Ovary (tissue), 9 donors: Measurements from ENCODE around the gene DACT3. TPM values are rescaled to one million over a fixed set of nuclear protein-coding genes. Genes with fewer than 3 reads are reported as not detected.

Source experiments
- DNase-seq, 5 donors: peaks; one replicate each; pipeline ENCODE4 v3.0.0-alpha.2; 2019 to 2020
- H3K27ac ChIP-seq, 2 donors: fragments of 200-600 bp; one replicate each; pipeline versions ENCODE4 v1.5.1 to v1.8.0; 2019 to 2022
- H3K27me3 ChIP-seq: fragments of 200-600 bp; one replicate; pipeline ENCODE4 v1.8.0; 2022
- H3K36me3 ChIP-seq: fragments of 200-600 bp; sonication (generic); one replicate; pipeline ENCODE4 v1.5.1; 2019
- H3K4me1 ChIP-seq: one replicate; pipeline ENCODE4 v1.8.1; 2013; ENCODE audit warnings: mild to moderate bottlenecking, moderate library complexity; ENCODE audit not compliant: insufficient read depth
- H3K4me3 ChIP-seq: fragments of 200-600 bp; sonication (generic); one replicate; pipeline ENCODE4 v1.5.1; 2017
- H3K9me3 ChIP-seq, 2 donors: fragments of 200-600 bp in 1 of 2; sonication (generic) in 1 of 2; one replicate each; pipeline versions ENCODE4 v1.5.1 to v1.8.1; 2013 to 2019; ENCODE audit warnings: mild to moderate bottlenecking in 1 of 2, moderate library complexity in 1 of 2
- EP300 ChIP-seq: sonication (generic); formaldehyde crosslinking; IDR thresholded peaks from one replicate; pipeline ENCODE4 v1.6.1; 2017; ENCODE audit warnings: antibody characterized with exemption
- POLR2A ChIP-seq: fragments of 450-650 bp; IDR thresholded peaks from one replicate; pipeline ENCODE4 v1.6.1; 2017; ENCODE audit warnings: antibody characterized with exemption, mild to moderate bottlenecking, moderate library complexity
- WGBS, 3 donors: extraction: QIAGEN DNeasy Blood & Tissue Kit in 1 of 3; methylation state at CpG; one replicate each; pipeline versions ENCODE4 v1.1.5 to v1.1.7; 2013 to 2017; 5-methylcytosine and 5-hydroxymethylcytosine counted together
- intact Hi-C, 4 donors: fragments of 100-400 bp; cut with DNase I; formaldehyde crosslinking; loops; one replicate each; pipeline versions ENCODE4 v1.11.0 to v1.15.1; 2022 to 2023
- microRNA counts: library from miRNA; unstranded; fragments of <30 nt; microRNA quantifications from one replicate; lab custom pipeline; 2016
- microRNA-seq, 3 donors: library from miRNA; unstranded; fragments of <30 nt; microRNA quantifications; one replicate each; pipeline versions ENCODE4 to v1.2.0, GENCODE V29; 2019 to 2020
- polyA plus RNA-seq, 2 donors: library from polyadenylated mRNA; stranded (reverse); fragments of 200-250 nt in 1 of 2; fragments of 350-450 nt in 1 of 2; fragmentation: Illumina TruSeq in 1 of 2; extraction: RNeasy Lipid Tissue Mini Kit (QIAGEN cat#74804) in 1 of 2; gene quantifications; one replicate each; pipeline ENCODE4 v1.2.3, GENCODE V29; 2013 to 2014
- small RNA-seq: library from RNA; depleted of rRNA; stranded (forward); fragments of <200 nt; gene quantifications from one replicate; pipeline ENCODE3, GENCODE V24; 2016
- total RNA-seq, 7 donors: library from RNA; depleted of rRNA in 2 of 7; stranded (reverse); fragments of >200 nt in 2 of 7; fragmentation: NEBNext Ultra II Directional in 3 of 7; extraction: Animal tissue kit (Norgen Biotek cat#: 25700) in 3 of 7; gene quantifications; one replicate each; pipeline versions ENCODE4 v1.1.0 to v1.2.4, GENCODE V29; 2016 to 2023
- TF ChIP-seq, protein P1 (sequence below), 3 donors: fragments of 450-650 bp in 2 of 3; fragments of 200-600 bp in 1 of 3; IDR thresholded peaks; one replicate each; pipeline versions ENCODE4 v1.5.1 to v1.8.0; 2016 to 2022; ENCODE audit warnings: antibody characterized with exemption in 3 of 3, mild to moderate bottlenecking in 1 of 3
- donor health status: DM: no; HTN: no; CAD: no; lungs with moderate emphysema.
- donor health status: DM: no; HTN: no; CAD: no.
- donor health status: Bipolar disorder and iron deficiency.
- donor health status: DM: yes; HTN: yes; CAD: no.
- donor health status: DM: no; HTN: no; CAD: no.
- donor health status: DM: yes; HTN: yes; CAD: no.

Gene DACT3
- total and polyA plus RNA-seq, 9 donors, result 7.6 to 56.5 (median 20.8) TPM

DNA sequence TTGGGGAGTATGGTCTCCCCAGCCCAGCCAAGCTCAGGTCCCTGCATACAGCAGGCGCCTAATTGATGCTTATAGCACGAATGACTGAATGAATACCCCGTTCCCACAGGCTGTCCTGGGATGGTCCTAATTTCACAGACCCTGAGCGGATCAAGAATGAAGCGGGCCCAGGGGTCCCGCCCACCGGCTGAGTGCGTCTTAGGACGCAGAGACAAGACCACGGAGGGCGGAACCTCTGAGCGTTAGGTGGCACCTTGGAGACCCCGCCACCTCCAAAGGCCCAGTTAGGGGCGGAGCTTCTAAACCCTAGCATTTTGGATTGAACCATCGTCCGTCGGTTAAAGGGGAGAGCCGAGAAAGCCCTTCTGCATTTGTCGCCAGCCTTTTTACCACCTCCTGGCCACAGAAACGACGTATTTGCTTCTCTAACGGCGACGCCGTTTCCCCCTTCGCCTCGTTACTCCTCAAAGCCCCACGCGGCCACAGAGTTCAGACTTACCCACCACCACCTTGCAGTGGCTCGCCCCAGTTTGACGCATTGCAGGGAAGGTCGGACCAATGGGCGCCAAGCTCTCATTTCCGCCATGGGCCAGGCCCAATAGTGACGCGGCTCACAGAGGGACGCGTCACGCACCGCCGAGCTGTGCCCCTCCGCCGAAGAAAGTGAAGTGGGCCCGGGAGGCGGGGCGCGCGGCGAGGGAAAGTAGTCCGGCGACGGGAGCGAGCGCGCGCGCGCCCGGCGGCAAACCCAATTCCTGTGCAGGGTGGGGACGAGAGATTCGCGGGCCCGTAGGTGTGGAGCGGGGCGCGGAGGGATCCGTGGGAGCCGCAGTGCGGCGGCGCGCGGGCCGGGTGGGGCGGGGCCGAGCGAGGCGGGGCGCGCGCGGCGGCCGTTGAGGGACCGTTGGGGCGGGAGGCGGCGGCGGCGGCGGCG lies 60.3 kb downstream of the DACT3 start:
- 1% methylated on average over 60 to 93 of the region's 93 CpGs for WGBS, 3 donors
- peak overlapping the region; percentile 100 for H3K4me3 ChIP-seq
- no peaks in the 10 kb centered on the region for H3K27me3 ChIP-seq

DNA sequence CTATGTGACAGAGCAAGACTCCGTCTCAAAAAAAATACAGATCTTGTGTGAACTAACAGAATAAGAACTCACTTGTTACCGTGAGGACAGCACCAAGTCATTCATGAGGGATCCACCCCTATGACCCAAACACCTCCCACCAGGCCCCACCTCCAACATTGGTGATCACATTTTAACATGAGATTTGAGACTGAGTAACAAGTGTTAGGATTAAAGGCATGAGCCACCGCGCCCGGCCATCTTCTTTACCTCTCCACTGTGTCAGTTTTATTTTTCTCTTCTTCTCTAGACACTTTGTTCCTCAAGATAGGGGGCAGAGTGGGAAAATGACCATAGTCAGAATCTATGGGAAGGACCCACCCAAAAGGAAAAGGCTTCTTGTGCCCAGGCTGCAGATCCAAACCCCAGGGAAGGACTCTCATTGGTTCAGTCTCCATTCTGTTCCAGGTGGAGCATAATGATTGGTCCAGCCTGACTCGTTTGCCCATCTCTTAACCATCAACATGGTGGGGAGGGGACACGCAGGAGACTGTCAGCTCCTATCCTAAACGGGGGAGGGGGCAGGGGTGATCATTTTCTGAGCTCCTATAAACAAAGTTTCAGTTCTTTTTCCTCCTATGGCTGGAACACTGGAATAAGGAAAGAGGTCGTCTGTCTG lies 61.1 kb downstream of the DACT3 start:
- H3K9me3 ChIP-seq, result no peaks in the 10 kb centered on the region
- peaks cover 15% of the 10 kb centered on the region for H3K4me1 ChIP-seq
- 57 to 67% (median 63%) methylated on average over 9 of the region's 9 CpGs for WGBS, 3 donors
- H3K4me3 ChIP-seq, result peak overlapping the region; percentile 100
- no peak for DNase-seq
- no peaks in the 10 kb centered on the region for H3K36me3 ChIP-seq
- no peaks in the 10 kb centered on the region for H3K27me3 ChIP-seq
- peak overlapping the region in 1 of 2 donors; percentile 97 for H3K27ac ChIP-seq
- TF ChIP-seq EP300 (no peak), POLR2A (no peak)
- TF ChIP-seq, protein P1, sequence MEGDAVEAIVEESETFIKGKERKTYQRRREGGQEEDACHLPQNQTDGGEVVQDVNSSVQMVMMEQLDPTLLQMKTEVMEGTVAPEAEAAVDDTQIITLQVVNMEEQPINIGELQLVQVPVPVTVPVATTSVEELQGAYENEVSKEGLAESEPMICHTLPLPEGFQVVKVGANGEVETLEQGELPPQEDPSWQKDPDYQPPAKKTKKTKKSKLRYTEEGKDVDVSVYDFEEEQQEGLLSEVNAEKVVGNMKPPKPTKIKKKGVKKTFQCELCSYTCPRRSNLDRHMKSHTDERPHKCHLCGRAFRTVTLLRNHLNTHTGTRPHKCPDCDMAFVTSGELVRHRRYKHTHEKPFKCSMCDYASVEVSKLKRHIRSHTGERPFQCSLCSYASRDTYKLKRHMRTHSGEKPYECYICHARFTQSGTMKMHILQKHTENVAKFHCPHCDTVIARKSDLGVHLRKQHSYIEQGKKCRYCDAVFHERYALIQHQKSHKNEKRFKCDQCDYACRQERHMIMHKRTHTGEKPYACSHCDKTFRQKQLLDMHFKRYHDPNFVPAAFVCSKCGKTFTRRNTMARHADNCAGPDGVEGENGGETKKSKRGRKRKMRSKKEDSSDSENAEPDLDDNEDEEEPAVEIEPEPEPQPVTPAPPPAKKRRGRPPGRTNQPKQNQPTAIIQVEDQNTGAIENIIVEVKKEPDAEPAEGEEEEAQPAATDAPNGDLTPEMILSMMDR (IDR thresholded peaks at IDR 0.05), result no peak
- intact Hi-C loops, result loop anchor here in 1 of 4 donors (10.0 kb wide), 2 partner anchors 65 to 145 kb away; partner anchors contain the start of genes DACT3, FKRP and STRN4

More for the DNA sequence above, 60.3 kb downstream of the DACT3 start:
- H3K9me3 ChIP-seq, result no peaks in the 10 kb centered on the region
- H3K36me3 ChIP-seq, result no peaks in the 10 kb centered on the region
- DNase-seq, result peak; percentile 98 to 99 (median 99)
- intact Hi-C loops, result loop anchor here in 1 of 4 donors (10.0 kb wide), 2 partner anchors 64 to 144 kb away; partner anchors contain the start of genes DACT3, FKRP and STRN4
- TF ChIP-seq EP300, result no peak
- TF ChIP-seq, protein P1 (IDR thresholded peaks at IDR 0.05), result peak in 2 of 3 donors; percentile 15
- H3K4me1 ChIP-seq, result peaks cover 15% of the 10 kb centered on the region
- peak overlapping the region; percentile 97 to 98 for H3K27ac ChIP-seq

DNA sequence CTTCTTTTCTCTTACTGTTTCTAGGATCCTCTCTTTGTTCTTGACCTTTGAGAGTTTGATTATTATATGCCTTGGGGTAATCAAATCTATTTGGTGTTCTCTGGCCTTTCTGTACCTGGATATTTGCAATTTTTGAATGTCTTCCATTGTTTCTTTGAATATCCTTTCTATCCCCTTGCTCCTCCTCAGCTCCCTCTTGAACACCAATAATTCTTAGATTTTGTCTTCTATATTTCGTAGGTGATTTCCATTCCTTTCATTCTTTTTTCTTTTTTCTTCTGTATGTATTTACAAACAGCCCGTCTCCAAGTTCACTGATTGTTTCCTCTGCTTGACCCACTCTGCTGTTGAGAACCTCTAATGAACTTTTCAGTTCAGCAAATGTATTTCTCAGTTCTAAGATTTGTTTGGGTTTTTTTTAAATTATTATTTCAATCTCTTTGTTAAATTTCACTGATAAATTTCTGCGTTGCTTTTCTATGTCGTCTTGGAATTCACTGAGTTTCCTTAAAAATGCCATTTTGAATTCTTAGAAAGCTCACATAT lies 62.5 kb downstream of the DACT3 start:
- no peak for TF ChIP-seq POLR2A
- TF ChIP-seq, protein P1 (IDR thresholded peaks at IDR 0.05), result no peak
- no peak for TF ChIP-seq EP300
- no peak for DNase-seq
- Histone ChIP-seq H3K9me3 (no peaks in the 10 kb centered on the region), H3K4me1 (peaks cover 7% of the 10 kb centered on the region), H3K27me3 (no peaks in the 10 kb centered on the region), H3K27ac (no peak overlapping the region), H3K4me3 (no peak overlapping the region), H3K36me3 (no peaks in the 10 kb centered on the region)
- intact Hi-C loops, result no loop called here
- 89 to 94% (median 93%) methylated on average over 4 of the region's 4 CpGs for WGBS, 3 donors

MicroRNAs encoded within 50 kb of the gene (microRNA counts, 767-probe panel; counts per million panel counts)
- microRNA hsa-miR-320e (lab: Ali Mortazavi, UCI), result 3,290 counts per million, percentile 86 among the panel's probes with 10 or more counts

Small RNAs within 50 kb of the gene (microRNA-seq; reads per million reads assigned to microRNA genes)
- 4.5 to 12.9 (median 9.1) reads per million in 3 donors for gene MIR320E

Small RNAs within 50 kb of the gene (small RNA-seq; reads per million reads assigned to genes)
- gene MIR320E, result 0.30 reads per million
- not detected for gene RN7SL364P

Other genes with a start within 250 kb of the DACT3 start
- 10 to 100 TPM; 29.3 to 82.6 (median 67.9) TPM for gene CCDC8, start 247.6 kb downstream of the DACT3 start, total RNA-seq
- 10 to 100 TPM; 20.1 to 35.7 TPM for gene CCDC8, start 247.6 kb downstream of the DACT3 start, polyA plus RNA-seq
- under 1 TPM in 6 of 7 donors, not detected in 1; 0.25 to 0.82 (median 0.39) TPM for gene PNMA8C, start 232.2 kb downstream of the DACT3 start, total RNA-seq
- gene PNMA8C, start 232.2 kb downstream of the DACT3 start, polyA plus RNA-seq, result under 1 TPM; 0.15 to 0.32 TPM
- 10 to 100 TPM in 6 of 7 donors, 1 to 10 TPM in 1; 8.8 to 35.3 (median 32.8) TPM for gene PNMA8A, start 189.6 kb downstream of the DACT3 start, total RNA-seq
- 10 to 100 TPM in 1 of 2 donors, 1 to 10 TPM in 1; 9.9 to 13.2 TPM for gene PNMA8A, start 189.6 kb downstream of the DACT3 start, polyA plus RNA-seq
- gene PNMA8B, start 165.3 kb downstream of the DACT3 start, total RNA-seq, result 10 to 100 TPM in 1 of 7 donors, 1 to 10 TPM in 6; 2.8 to 10.6 (median 6.2) TPM
- gene PNMA8B, start 165.3 kb downstream of the DACT3 start, polyA plus RNA-seq, result 1 to 10 TPM in 1 of 2 donors, under 1 TPM in 1; 0.97 to 5.2 TPM
- gene CALM3, start 59.9 kb downstream of the DACT3 start, total RNA-seq, result 100 to 1,000 TPM in 5 of 7 donors, 10 to 100 TPM in 2; 80.5 to 312 (median 225) TPM
- 100 to 1,000 TPM; 191 to 646 TPM for gene CALM3, start 59.9 kb downstream of the DACT3 start, polyA plus RNA-seq
- 1 to 10 TPM in 3 of 7 donors, under 1 TPM in 4; 0.24 to 1.5 (median 0.71) TPM for gene PTGIR, start 36.1 kb downstream of the DACT3 start, total RNA-seq
- gene PTGIR, start 36.1 kb downstream of the DACT3 start, polyA plus RNA-seq, result 1 to 10 TPM in 1 of 2 donors, under 1 TPM in 1; 0.55 to 1.8 TPM
- gene GNG8, start 25.0 kb downstream of the DACT3 start, total RNA-seq, result not detected
- not detected for gene GNG8, start 25.0 kb downstream of the DACT3 start, polyA plus RNA-seq
- gene PRKD2, start 55.9 kb upstream of the DACT3 start, total RNA-seq, result 10 to 100 TPM; 21.2 to 55.4 (median 46.6) TPM
- gene PRKD2, start 55.9 kb upstream of the DACT3 start, polyA plus RNA-seq, result 10 to 100 TPM; 17.7 to 29.7 TPM
- gene FKRP, start 84.9 kb upstream of the DACT3 start, total RNA-seq, result 10 to 100 TPM; 10.9 to 24.4 (median 19.0) TPM
- 10 to 100 TPM; 10.7 to 12.0 TPM for gene FKRP, start 84.9 kb upstream of the DACT3 start, polyA plus RNA-seq
- gene STRN4, start 85.3 kb upstream of the DACT3 start, total RNA-seq, result 10 to 100 TPM; 37.3 to 85.3 (median 59.1) TPM
- 10 to 100 TPM; 34.8 to 59.3 TPM for gene STRN4, start 85.3 kb upstream of the DACT3 start, polyA plus RNA-seq
- gene SLC1A5, start 127.4 kb upstream of the DACT3 start, total RNA-seq, result 100 to 1,000 TPM in 1 of 7 donors, 10 to 100 TPM in 6; 42.4 to 339 (median 65.1) TPM
- gene SLC1A5, start 127.4 kb upstream of the DACT3 start, polyA plus RNA-seq, result 10 to 100 TPM; 26.8 to 47.9 TPM
- gene AP2S1, start 189.7 kb upstream of the DACT3 start, total RNA-seq, result 10 to 100 TPM; 39.9 to 86.3 (median 57.0) TPM
- 10 to 100 TPM; 57.0 to 78.2 TPM for gene AP2S1, start 189.7 kb upstream of the DACT3 start, polyA plus RNA-seq
- 10 to 100 TPM; 20.9 to 74.8 (median 51.2) TPM for gene ARHGAP35, start 199.8 kb upstream of the DACT3 start, total RNA-seq
- gene ARHGAP35, start 199.8 kb upstream of the DACT3 start, polyA plus RNA-seq, result 10 to 100 TPM; 23.1 to 32.5 TPM